Epithelial cell of esophagus (primary cell): ENCODE results near the gene KPNA6.
A peak's percentile ranks its signal among the peaks of the same experiment; 100 is the strongest.

Source experiments
- DNase-seq: peaks from one replicate; pipeline ENCODE4 v3.0.0; 2010; ENCODE audit warnings: low read depth
- H3K4me3 ChIP-seq: 2 replicates; pipeline ENCODE4 v1.5.1; 2011; ENCODE audit warnings: mild to moderate bottlenecking, low read length, control low read depth
- CTCF ChIP-seq: IDR thresholded peaks from 2 replicates; pipeline ENCODE4 v1.5.1; 2011; ENCODE audit warnings: low read depth, mild to moderate bottlenecking, low read length, control low read depth, inconsistent platforms; ENCODE audit not compliant: insufficient read depth; ENCODE audit errors: missing control alignments

KPNA6 gene

GRCh38 chr1:32221581-32221979 lies 113.7 kb downstream of the KPNA6 start:
- DNase-seq, result no peak
- peak overlapping the region; percentile 98 for H3K4me3 ChIP-seq
- TF ChIP-seq CTCF, result no peak

GRCh38 chr1:32221980-32222755 lies 114.3 kb downstream of the KPNA6 start, which contains the start of the genes EIF3I and TMEM234:
EIF3I (plus strand) TSS chr1:32222407; CDS start chr1:32222442, 35 bp downstream.
TMEM234 (minus strand) TSS chr1:32222353; CDS start chr1:32222322, 31 bp downstream.
- peak within 1 kb of the TSS; percentile 98 for H3K4me3 ChIP-seq
- TF ChIP-seq CTCF, result no peak
- DNase-seq, result peak; percentile 93

GRCh38 chr1:32223683-32224082 lies 115.8 kb downstream of the KPNA6 start:
- H3K4me3 ChIP-seq, result no peak overlapping the region
- DNase-seq, result no peak
- TF ChIP-seq CTCF, result no peak

- TF ChIP-seq CTCF, result no peak
- DNase-seq, result no peak
- no peak overlapping the region for H3K4me3 ChIP-seq
Observed at GRCh38 chr1:32224285-32224684, 116.4 kb downstream of the KPNA6 start.
